DND-41 (cell line): ENCODE data around the gene FAM151B.

Source experiments
- ATAC-seq: fragments of 200-7000 bp; cut with Tn5 transposase; 3 replicates; pipeline ENCODE4 v1.9.1; 2021; ENCODE audit warnings: low read depth; ENCODE audit not compliant: insufficient read depth
- DNase-seq: peaks from one replicate; pipeline ENCODE4 v3.0.0-alpha.2; 2020
- H2AFZ ChIP-seq: 2 replicates; pipeline ENCODE4 v1.6.0; 2012; ENCODE audit warnings: low read depth, low read length
- H3K27ac ChIP-seq: 2 replicates; pipeline ENCODE4 v1.5.1; 2012; ENCODE audit warnings: low read length, inconsistent platforms
- H3K27me3 ChIP-seq: fragments of 200-600 bp; sonication (generic); 2 replicates; pipeline ENCODE4 v1.6.0; 2012; ENCODE audit warnings: low read length, mild to moderate bottlenecking, inconsistent platforms; ENCODE audit not compliant: insufficient read depth, poor library complexity
- H3K36me3 ChIP-seq: 2 replicates; pipeline ENCODE4 v1.5.1; 2012; ENCODE audit warnings: low read length, inconsistent platforms; ENCODE audit not compliant: insufficient read depth
- H3K4me1 ChIP-seq: 2 replicates; pipeline ENCODE4 v1.5.1; 2012; ENCODE audit warnings: mild to moderate bottlenecking, low read length; ENCODE audit not compliant: insufficient read depth
- H3K4me2 ChIP-seq: 2 replicates; pipeline ENCODE4 v1.6.0; 2012; ENCODE audit warnings: mild to moderate bottlenecking, moderate library complexity, low read length, inconsistent platforms; ENCODE audit not compliant: insufficient read depth
- H3K4me3 ChIP-seq, 2 experiments: fragments of 200-600 bp in 1 of 2; shearing (Covaris generic) in 1 of 2; 2 replicates each; pipeline ENCODE4 v1.5.1; 2012 to 2016; ENCODE audit warnings: inconsistent platforms in 2 of 2, low read length in 2 of 2, mild to moderate bottlenecking in 2 of 2, low read depth in 1 of 2, moderate library complexity in 1 of 2
- H3K79me2 ChIP-seq: 2 replicates; pipeline ENCODE4 v1.6.0; 2012; ENCODE audit warnings: low read length, inconsistent platforms; ENCODE audit not compliant: insufficient read depth
- H3K9ac ChIP-seq: 2 replicates; pipeline ENCODE4 v1.6.0; 2012; ENCODE audit warnings: low read depth, mild to moderate bottlenecking, inconsistent platforms, low read length, moderate library complexity
- H3K9me3 ChIP-seq: 2 replicates; pipeline ENCODE4 v1.5.1; 2012; ENCODE audit warnings: low read length, moderate library complexity, mild to moderate bottlenecking, inconsistent platforms; ENCODE audit not compliant: insufficient read depth, severe bottlenecking
- H4K20me1 ChIP-seq: 2 replicates; pipeline ENCODE4 v1.6.0; 2012; ENCODE audit warnings: low read length; ENCODE audit not compliant: insufficient read depth
- CTCF ChIP-seq: IDR thresholded peaks from 2 replicates; pipeline ENCODE4 v1.5.1; 2012; ENCODE audit warnings: borderline replicate concordance, low read length, moderate library complexity, mild to moderate bottlenecking; ENCODE audit not compliant: poor library complexity, severe bottlenecking; ENCODE audit errors: extremely low read depth
- EZH2 ChIP-seq: IDR thresholded peaks from 3 replicates; pipeline ENCODE4 v1.6.1; 2012; ENCODE audit warnings: borderline replicate concordance, low read depth, mild to moderate bottlenecking, moderate library complexity, low read length, inconsistent platforms; ENCODE audit not compliant: severe bottlenecking

Gene FAM151B

GRCh38 chr5:80482578-80482977, 5.3 kb upstream of the FAM151B start:
- no peak for TF ChIP-seq CTCF
- no peak for TF ChIP-seq EZH2
- Histone ChIP-seq H3K27ac (no peak overlapping the region), H4K20me1 (no peaks in the 10 kb centered on the region), H3K79me2 (no peaks in the 10 kb centered on the region), H2AFZ (no peak overlapping the region), H3K9me3 (peaks cover 23% of the 10 kb centered on the region), H3K27me3 (no peaks in the 10 kb centered on the region), H3K4me2 (no peak overlapping the region), H3K9ac (no peak overlapping the region), H3K4me3 (no peak overlapping the region), H3K4me1 (peaks cover 12% of the 10 kb centered on the region), H3K36me3 (peaks cover 55% of the 10 kb centered on the region)
- DNase-seq (no peak), ATAC-seq (no peak)

- H3K4me2 ChIP-seq, result no peak overlapping the region
- peaks cover 22% of the 10 kb centered on the region for H3K4me1 ChIP-seq
- H4K20me1 ChIP-seq, result no peaks in the 10 kb centered on the region
- TF ChIP-seq CTCF (no peak), EZH2 (no peak)
- no peak overlapping the region for H3K27ac ChIP-seq
- ATAC-seq, result no peak
- peaks cover 52% of the 10 kb centered on the region for H3K36me3 ChIP-seq
- no peak for DNase-seq
- no peak overlapping the region for H3K9ac ChIP-seq
- H3K27me3 ChIP-seq, result no peaks in the 10 kb centered on the region
- no peak overlapping the region for H3K4me3 ChIP-seq
- H2AFZ ChIP-seq, result no peak overlapping the region
- no peaks in the 10 kb centered on the region for H3K79me2 ChIP-seq
- H3K9me3 ChIP-seq, result peaks cover 23% of the 10 kb centered on the region
Observed at GRCh38 chr5:80483636-80484232, 4.2 kb upstream of the FAM151B start.

- DNase-seq (no peak), ATAC-seq (no peak)
- TF ChIP-seq CTCF, result no peak
- H3K27me3 ChIP-seq, result no peaks in the 10 kb centered on the region
- peak overlapping the region; percentile 86 for H3K4me2 ChIP-seq
- H3K9me3 ChIP-seq, result peaks cover 15% of the 10 kb centered on the region
- H4K20me1 ChIP-seq, result no peaks in the 10 kb centered on the region
- no peaks in the 10 kb centered on the region for H3K79me2 ChIP-seq
- peaks cover 27% of the 10 kb centered on the region for H3K4me1 ChIP-seq
- H3K9ac ChIP-seq, result peak overlapping the region; percentile 63
- peak overlapping the region; percentile 85 for H3K27ac ChIP-seq
- peak overlapping the region; percentile 65 to 81; a peak in 3 of 4 replicates for H3K4me3 ChIP-seq
- H3K36me3 ChIP-seq, result peaks cover 28% of the 10 kb centered on the region
- peak overlapping the region; percentile 93 for H2AFZ ChIP-seq
Observed at GRCh38 chr5:80487444-80487828, 464 bp upstream of the FAM151B start.

GRCh38 chr5:80491296-80491695, 3.4 kb downstream of the FAM151B start:
- H4K20me1 ChIP-seq, result no peaks in the 10 kb centered on the region
- H3K4me1 ChIP-seq, result peaks cover 27% of the 10 kb centered on the region
- no peak for ATAC-seq
- H3K4me2 ChIP-seq, result no peak overlapping the region
- H3K4me3 ChIP-seq, result no peak overlapping the region
- H2AFZ ChIP-seq, result no peak overlapping the region
- H3K79me2 ChIP-seq, result no peaks in the 10 kb centered on the region
- no peaks in the 10 kb centered on the region for H3K36me3 ChIP-seq
- H3K27ac ChIP-seq, result no peak overlapping the region
- no peaks in the 10 kb centered on the region for H3K9me3 ChIP-seq
- no peak overlapping the region for H3K9ac ChIP-seq
- DNase-seq, result no peak
- H3K27me3 ChIP-seq, result no peaks in the 10 kb centered on the region
- TF ChIP-seq CTCF (no peak), EZH2 (no peak)
